RWPE1 (cell line): Measurements from ENCODE around the gene ZFAND6.
A peak's percentile ranks its signal among the peaks of the same experiment; 100 is the strongest.

Experiments
- CTCF ChIA-PET: fragments of 350-600 bp; sonication (Branson Sonifier 250); formaldehyde crosslinking; extraction: SDS; loops from one replicate; lab custom pipeline; 2021; lab: Yijun Ruan, JAX
- POLR2A ChIA-PET: fragments of 400-600 bp; formaldehyde crosslinking; extraction: SDS; loops from one replicate; lab custom pipeline; 2020; ENCODE audit warnings: antibody characterized with exemption; ENCODE audit not compliant: low non-redundant PET; lab: Yijun Ruan, JAX
- DNase-seq: peaks from one replicate; pipeline ENCODE4 v3.0.0; 2012; ENCODE audit warnings: low spot score
- H3K27ac ChIP-seq: fragments of 450-650 bp; 2 replicates; pipeline ENCODE4 v1.5.1; 2017
- CTCF ChIP-seq: fragments of 450-650 bp; conservative IDR thresholded peaks from 2 replicates; pipeline ENCODE4 v1.5.1; 2017; ENCODE audit warnings: low read depth, mild to moderate bottlenecking

ZFAND6 gene

GRCh38 chr15:80055933-80056332, 3.5 kb upstream of the ZFAND6 start:
- ChIA-PET POLR2A (no interaction called here), CTCF (no interaction called here)
- DNase-seq: no peak
- no peak for TF ChIP-seq CTCF
- H3K27ac ChIP-seq: no peak overlapping the region

- ChIA-PET POLR2A (no interaction called here), CTCF (no interaction called here)
- DNase-seq: no peak
- no peak overlapping the region for H3K27ac ChIP-seq
- no peak for TF ChIP-seq CTCF
These were observed 1.4 kb upstream of the ZFAND6 start for GRCh38 chr15:80058044-80058443.

GRCh38 chr15:80059786-80060355, 395 bp downstream of the ZFAND6 start:
- no peak for TF ChIP-seq CTCF
- ChIA-PET CTCF (interaction anchor here (0.6 kb wide), 1 partner anchor 8 kb away, joined by 3 read pairs; no protein-coding TSS in a partner anchor), POLR2A (interaction anchor here (1.6 kb wide), 1 partner anchor 27 kb away, joined by 3 read pairs; no protein-coding TSS in a partner anchor)
- peak; percentile 64 for DNase-seq
- H3K27ac ChIP-seq: peak overlapping the region; percentile 93

- ChIA-PET POLR2A (no interaction called here), CTCF (interaction anchor here (0.6 kb wide), 2 partner anchors 8 to 119 kb away, joined by 3 to 6 read pairs; no protein-coding TSS in a partner anchor)
- no peak for TF ChIP-seq CTCF
- H3K27ac ChIP-seq: peak overlapping the region; percentile 93
- DNase-seq: peak; percentile 25
These were observed 1.0 kb downstream of the ZFAND6 start for GRCh38 chr15:80060356-80061006.

DNA sequence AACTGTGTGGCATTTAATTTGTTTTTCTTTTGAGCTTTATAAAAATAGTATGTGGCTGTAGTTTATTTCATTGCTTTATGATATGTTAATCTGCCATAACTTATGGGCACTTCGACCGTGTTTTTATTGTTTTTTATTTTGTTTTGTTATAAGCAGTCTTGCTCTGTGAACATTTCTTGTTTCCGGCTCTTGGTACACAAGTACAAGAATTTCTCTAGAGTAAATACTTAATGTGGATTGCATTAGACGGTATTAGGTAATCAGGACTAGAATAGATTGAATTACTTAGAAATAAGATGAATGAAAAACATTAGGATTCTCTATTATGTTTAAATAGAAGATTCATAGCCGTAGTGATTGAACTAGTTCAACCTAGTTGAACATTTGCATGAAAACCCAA, 2.1 kb downstream of the ZFAND6 start:
- TF ChIP-seq CTCF: no peak
- ChIA-PET CTCF (no interaction called here), POLR2A (no interaction called here)
- H3K27ac ChIP-seq: no peak overlapping the region
- DNase-seq: no peak

DNA sequence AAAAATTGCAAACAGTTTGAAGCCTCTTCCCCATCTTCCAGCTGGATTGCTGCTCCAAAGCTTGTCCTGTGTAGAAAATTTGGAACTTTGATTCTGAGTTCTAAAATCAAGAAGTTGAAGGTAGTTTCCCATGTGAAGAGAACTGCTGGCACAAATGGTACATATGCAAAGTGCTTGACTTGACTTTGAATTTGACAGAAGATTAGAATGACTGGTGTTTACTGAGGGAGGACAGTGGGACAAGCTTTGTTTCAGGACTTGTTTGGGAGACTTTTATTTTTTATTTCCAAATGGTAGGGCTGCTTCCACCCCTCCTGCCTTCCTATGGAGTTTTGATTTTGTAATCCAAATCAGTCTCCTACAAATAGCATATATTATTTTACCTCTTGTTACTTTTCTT, 7.4 kb downstream of the ZFAND6 start:
- no peak for TF ChIP-seq CTCF
- no peak overlapping the region for H3K27ac ChIP-seq
- ChIA-PET CTCF (interaction anchor here (0.6 kb wide), 1 partner anchor 1151 kb away, joined by 3 read pairs; no protein-coding TSS in a partner anchor), POLR2A (no interaction called here)
- DNase-seq: no peak
